Liver (tissue), 9 donors: ENCODE measurements around the gene AQP12A. TPM values are rescaled to one million over a fixed set of nuclear protein-coding genes. Genes with fewer than 3 reads are reported as not detected.

Source experiments
- DNase-seq: peaks from one replicate; pipeline ENCODE4 v3.0.0-alpha.2; 2017; ENCODE audit warnings: low spot score
- H3K27ac ChIP-seq, 2 donors: one replicate each; pipeline ENCODE4 v1.7.0; 2013; ENCODE audit warnings: inconsistent platforms in 2 of 2, low read length in 2 of 2, control low read depth in 1 of 2, low read depth in 1 of 2, mild to moderate bottlenecking in 1 of 2
- H3K27me3 ChIP-seq, 4 donors: one replicate each; pipeline versions ENCODE4 v1.6.1 to v1.7.0; 2013; ENCODE audit warnings: low read length in 3 of 4, inconsistent platforms in 1 of 4, mild to moderate bottlenecking in 1 of 4, moderate library complexity in 1 of 4; ENCODE audit not compliant: control insufficient read depth in 4 of 4, insufficient read depth in 4 of 4
- H3K36me3 ChIP-seq, 4 donors: one replicate each; pipeline versions ENCODE4 v1.6.1 to v1.7.0; 2013; ENCODE audit warnings: low read length in 3 of 4, mild to moderate bottlenecking in 3 of 4, low read depth in 1 of 4, moderate library complexity in 1 of 4; ENCODE audit not compliant: control insufficient read depth in 4 of 4, insufficient read depth in 3 of 4
- H3K4me1 ChIP-seq, 4 donors: one replicate each; pipeline versions ENCODE4 v1.6.1 to v1.7.0; 2013; ENCODE audit warnings: low read length in 3 of 4, mild to moderate bottlenecking in 3 of 4, moderate library complexity in 1 of 4; ENCODE audit not compliant: control insufficient read depth in 4 of 4, insufficient read depth in 4 of 4
- H3K4me3 ChIP-seq, 3 donors: one replicate each; pipeline versions ENCODE4 v1.6.1 to v1.7.0; 2013; ENCODE audit warnings: low read length in 3 of 3, control low read depth in 1 of 3, low read depth in 1 of 3, mild to moderate bottlenecking in 1 of 3
- H3K9ac ChIP-seq, 2 donors: one replicate each; pipeline ENCODE4 v1.7.0; 2013; ENCODE audit warnings: low read length in 2 of 2, mild to moderate bottlenecking in 2 of 2, moderate library complexity in 2 of 2, control low read depth in 1 of 2, low read depth in 1 of 2
- H3K9me3 ChIP-seq, 4 donors: one replicate each; pipeline versions ENCODE4 v1.6.1 to v1.7.0; 2013; ENCODE audit warnings: low read length in 3 of 4; ENCODE audit not compliant: control insufficient read depth in 4 of 4
- EGR1 ChIP-seq, 2 donors: IDR thresholded peaks; 2 replicates each; pipeline ENCODE4 v1.6.1; 2016 to 2018; ENCODE audit warnings: antibody characterized with exemption in 2 of 2, low read depth in 2 of 2
- FOXA1 ChIP-seq: IDR thresholded peaks from 2 replicates; pipeline ENCODE4 v1.6.1; 2016; ENCODE audit warnings: antibody characterized with exemption
- FOXA2 ChIP-seq: IDR thresholded peaks from 2 replicates; pipeline ENCODE4 v1.6.1; 2016; ENCODE audit warnings: antibody characterized with exemption
- GABPA ChIP-seq, 2 donors: IDR thresholded peaks in 1 of 2; conservative IDR thresholded peaks in 1 of 2; 2 replicates each; pipeline ENCODE4 v1.6.1; 2016; ENCODE audit warnings: antibody characterized with exemption in 2 of 2, mild to moderate bottlenecking in 1 of 2, moderate library complexity in 1 of 2
- HNF4A ChIP-seq, 2 donors: conservative IDR thresholded peaks; 2 replicates each; pipeline ENCODE4 v1.6.1; 2016; ENCODE audit warnings: antibody characterized with exemption in 2 of 2, mild to moderate bottlenecking in 2 of 2
- HNF4G ChIP-seq: IDR thresholded peaks from 2 replicates; pipeline ENCODE4 v1.6.1; 2016; ENCODE audit warnings: antibody characterized with exemption
- JUND ChIP-seq, 2 donors: IDR thresholded peaks; 2 replicates each; pipeline ENCODE4 v1.6.1; 2016; ENCODE audit warnings: antibody characterized with exemption in 2 of 2
- NR2F2 ChIP-seq: IDR thresholded peaks from 2 replicates; pipeline ENCODE4 v1.6.1; 2016; ENCODE audit warnings: antibody characterized with exemption
- RAD21 ChIP-seq, 2 donors: IDR thresholded peaks; 2 replicates each; pipeline ENCODE4 v1.6.1; 2016; ENCODE audit warnings: antibody characterized with exemption in 2 of 2, mild to moderate bottlenecking in 2 of 2
- RXRA ChIP-seq, 2 donors: IDR thresholded peaks; 2 replicates each; pipeline ENCODE4 v1.6.1; 2017 to 2018; ENCODE audit warnings: antibody characterized with exemption in 2 of 2, mild to moderate bottlenecking in 1 of 2
- SP1 ChIP-seq: IDR thresholded peaks from 2 replicates; pipeline ENCODE4 v1.6.1; 2018; ENCODE audit warnings: antibody characterized with exemption, mild to moderate bottlenecking
- TAF1 ChIP-seq: conservative IDR thresholded peaks from 2 replicates; pipeline ENCODE4 v1.6.1; 2016; ENCODE audit warnings: antibody characterized with exemption, mild to moderate bottlenecking
- YY1 ChIP-seq: IDR thresholded peaks from 2 replicates; pipeline ENCODE4 v1.6.1; 2016; ENCODE audit warnings: antibody characterized with exemption, mild to moderate bottlenecking
- WGBS: extraction: QIAGEN DNeasy Blood & Tissue Kit; methylation state at CpG from one replicate; pipeline ENCODE4 v1.1.7; 2013; 5-methylcytosine and 5-hydroxymethylcytosine counted together
- polyA plus RNA-seq, 2 donors: library from polyadenylated mRNA; stranded (reverse) in 1 of 2; unstranded in 1 of 2; fragments of 200-250 nt in 1 of 2; fragments of >200 nt in 1 of 2; fragmentation: Nextera tagmentation in 1 of 2; extraction: Ambion mirVana in 1 of 2; gene quantifications; one replicate each; pipeline versions ENCODE4 v1.2.1 to v1.2.3, GENCODE V29; 2013 to 2015
- total RNA-seq, 2 donors: library from RNA; depleted of rRNA; stranded (reverse); fragments of >200 nt; gene quantifications; one replicate each; pipeline ENCODE4 v1.2.3, GENCODE V29; 2014
- TF ChIP-seq, protein P1 (sequence below): IDR thresholded peaks from 2 replicates; pipeline ENCODE4 v1.6.1; 2016; ENCODE audit warnings: antibody characterized with exemption
- TF ChIP-seq, protein P2 (sequence below): fragments of 150-350 bp; IDR thresholded peaks from 2 replicates; pipeline ENCODE4 v1.5.1; 2017; ENCODE audit warnings: improper control_type of control experiment, low read depth, low read length; ENCODE audit not compliant: missing input control
- TF ChIP-seq, protein P3 (sequence below): IDR thresholded peaks from 2 replicates; pipeline ENCODE4 v1.6.1; 2016; ENCODE audit warnings: antibody characterized with exemption
- TF ChIP-seq, protein P4 (sequence below): IDR thresholded peaks from 2 replicates; pipeline ENCODE4 v1.6.1; 2016; ENCODE audit warnings: antibody characterized with exemption
- TF ChIP-seq, protein P5 (sequence below): IDR thresholded peaks from 2 replicates; pipeline ENCODE4 v1.6.1; 2016; ENCODE audit warnings: antibody characterized with exemption, mild to moderate bottlenecking
- donor health status: healthy.
- donor health status: healthy.
- donor health status: healthy.
- donor health status: healthy.
- donor health status: healthy.

Gene AQP12A
- total and polyA plus RNA-seq, 4 donors = not detected

DNA sequence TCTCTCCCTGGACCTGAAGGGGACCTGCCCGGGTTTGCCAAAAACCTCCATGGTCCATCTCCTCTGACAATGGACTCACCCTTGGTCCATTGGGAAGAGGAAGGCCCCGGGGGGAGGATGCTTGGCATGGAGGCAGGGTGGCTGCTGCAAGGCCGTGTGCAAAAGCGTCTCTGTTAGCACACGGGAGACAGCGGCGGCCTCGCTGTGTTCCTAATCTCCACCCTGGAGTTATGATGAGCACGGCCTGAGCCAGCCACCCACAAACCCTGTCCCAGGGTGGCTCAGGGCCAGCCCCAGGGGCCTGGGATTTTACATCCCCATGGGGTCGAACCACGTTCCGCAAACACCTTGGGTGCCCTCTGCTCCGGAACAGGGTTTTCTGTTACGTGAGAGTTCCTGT, 35.8 kb downstream of the AQP12A start (continued):
- TF ChIP-seq, protein P1, sequence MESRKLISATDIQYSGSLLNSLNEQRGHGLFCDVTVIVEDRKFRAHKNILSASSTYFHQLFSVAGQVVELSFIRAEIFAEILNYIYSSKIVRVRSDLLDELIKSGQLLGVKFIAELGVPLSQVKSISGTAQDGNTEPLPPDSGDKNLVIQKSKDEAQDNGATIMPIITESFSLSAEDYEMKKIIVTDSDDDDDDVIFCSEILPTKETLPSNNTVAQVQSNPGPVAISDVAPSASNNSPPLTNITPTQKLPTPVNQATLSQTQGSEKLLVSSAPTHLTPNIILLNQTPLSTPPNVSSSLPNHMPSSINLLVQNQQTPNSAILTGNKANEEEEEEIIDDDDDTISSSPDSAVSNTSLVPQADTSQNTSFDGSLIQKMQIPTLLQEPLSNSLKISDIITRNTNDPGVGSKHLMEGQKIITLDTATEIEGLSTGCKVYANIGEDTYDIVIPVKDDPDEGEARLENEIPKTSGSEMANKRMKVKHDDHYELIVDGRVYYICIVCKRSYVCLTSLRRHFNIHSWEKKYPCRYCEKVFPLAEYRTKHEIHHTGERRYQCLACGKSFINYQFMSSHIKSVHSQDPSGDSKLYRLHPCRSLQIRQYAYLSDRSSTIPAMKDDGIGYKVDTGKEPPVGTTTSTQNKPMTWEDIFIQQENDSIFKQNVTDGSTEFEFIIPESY = no peak
- TF ChIP-seq SP1 = no peak
- no peak for TF ChIP-seq HNF4G
- TF ChIP-seq EGR1 (IDR thresholded peaks at IDR 0.05; ENCODE audit: low read depth in 2 of 2) = no peak

DNA sequence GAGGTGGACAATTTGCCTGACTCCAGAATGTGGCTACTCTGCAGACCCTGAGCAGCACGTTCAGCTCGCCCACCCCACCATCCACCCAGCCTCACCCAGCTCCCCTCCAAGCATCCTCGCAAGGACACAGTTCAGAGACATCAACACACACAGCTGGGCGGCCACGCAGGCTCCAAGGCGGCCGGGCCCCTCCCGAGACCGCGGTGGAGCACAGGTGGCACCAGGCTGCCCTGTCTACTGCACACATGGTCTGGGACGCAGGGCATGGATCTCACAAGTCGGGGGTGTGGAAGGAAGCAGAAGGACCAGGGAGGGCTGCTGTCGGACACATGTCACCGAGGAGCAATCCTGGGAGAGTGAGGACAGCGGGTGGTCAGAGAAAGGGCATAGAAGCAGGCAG, 36.2 kb downstream of the AQP12A start:
- H3K4me1 ChIP-seq = no peaks in the 10 kb centered on the region
- H3K27me3 ChIP-seq = no peaks in the 10 kb centered on the region
- 87% methylated on average over 15 of the region's 15 CpGs for WGBS
- no peak overlapping the region for H3K9ac ChIP-seq
- H3K9me3 ChIP-seq = no peaks in the 10 kb centered on the region
- H3K36me3 ChIP-seq = no peaks in the 10 kb centered on the region
- TF ChIP-seq FOXA1 (no peak), RXRA (IDR thresholded peaks at IDR 0.05) (no peak), NR2F2 (no peak)
- TF ChIP-seq, protein P2, sequence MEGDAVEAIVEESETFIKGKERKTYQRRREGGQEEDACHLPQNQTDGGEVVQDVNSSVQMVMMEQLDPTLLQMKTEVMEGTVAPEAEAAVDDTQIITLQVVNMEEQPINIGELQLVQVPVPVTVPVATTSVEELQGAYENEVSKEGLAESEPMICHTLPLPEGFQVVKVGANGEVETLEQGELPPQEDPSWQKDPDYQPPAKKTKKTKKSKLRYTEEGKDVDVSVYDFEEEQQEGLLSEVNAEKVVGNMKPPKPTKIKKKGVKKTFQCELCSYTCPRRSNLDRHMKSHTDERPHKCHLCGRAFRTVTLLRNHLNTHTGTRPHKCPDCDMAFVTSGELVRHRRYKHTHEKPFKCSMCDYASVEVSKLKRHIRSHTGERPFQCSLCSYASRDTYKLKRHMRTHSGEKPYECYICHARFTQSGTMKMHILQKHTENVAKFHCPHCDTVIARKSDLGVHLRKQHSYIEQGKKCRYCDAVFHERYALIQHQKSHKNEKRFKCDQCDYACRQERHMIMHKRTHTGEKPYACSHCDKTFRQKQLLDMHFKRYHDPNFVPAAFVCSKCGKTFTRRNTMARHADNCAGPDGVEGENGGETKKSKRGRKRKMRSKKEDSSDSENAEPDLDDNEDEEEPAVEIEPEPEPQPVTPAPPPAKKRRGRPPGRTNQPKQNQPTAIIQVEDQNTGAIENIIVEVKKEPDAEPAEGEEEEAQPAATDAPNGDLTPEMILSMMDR = no peak
- no peak overlapping the region for H3K4me3 ChIP-seq
- DNase-seq = no peak
- H3K27ac ChIP-seq = no peak overlapping the region

DNA sequence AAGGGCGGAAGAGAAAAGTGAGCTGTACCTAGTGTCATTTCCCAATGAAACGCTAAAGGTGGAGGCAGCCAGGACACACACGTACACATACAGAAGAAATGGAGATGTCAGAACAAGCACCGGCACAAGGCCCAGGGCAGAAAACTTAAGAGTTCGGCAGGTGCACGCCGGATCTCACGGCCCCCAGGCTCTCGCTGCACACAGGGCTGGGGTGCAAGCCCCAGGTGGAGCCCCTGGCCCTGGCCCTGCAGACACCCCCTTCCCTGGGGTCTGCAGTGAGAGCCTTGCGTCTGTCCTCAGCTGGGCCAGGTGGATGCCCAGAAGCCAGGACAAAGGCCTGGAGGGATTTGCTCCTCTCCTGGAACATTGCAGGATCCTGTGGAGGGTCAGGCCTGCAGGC, 36.7 kb downstream of the AQP12A start:
- Histone ChIP-seq H3K4me1 (no peaks in the 10 kb centered on the region), H3K9ac (no peak overlapping the region), H3K36me3 (no peaks in the 10 kb centered on the region), H3K9me3 (no peaks in the 10 kb centered on the region), H3K27ac (no peak overlapping the region), H3K27me3 (no peaks in the 10 kb centered on the region), H3K4me3 (no peak overlapping the region)
- TF ChIP-seq FOXA1 = no peak
- TF ChIP-seq FOXA2 = no peak
- TF ChIP-seq HNF4A (conservative IDR thresholded peaks at IDR 0.05) = no peak
- TF ChIP-seq HNF4G = no peak
- TF ChIP-seq TAF1 = no peak
- no peak for TF ChIP-seq JUND (IDR thresholded peaks at IDR 0.05)
- no peak for TF ChIP-seq YY1
- TF ChIP-seq, protein P3, sequence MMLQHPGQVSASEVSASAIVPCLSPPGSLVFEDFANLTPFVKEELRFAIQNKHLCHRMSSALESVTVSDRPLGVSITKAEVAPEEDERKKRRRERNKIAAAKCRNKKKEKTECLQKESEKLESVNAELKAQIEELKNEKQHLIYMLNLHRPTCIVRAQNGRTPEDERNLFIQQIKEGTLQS = no peak
- no peak for TF ChIP-seq EGR1 (IDR thresholded peaks at IDR 0.05; ENCODE audit: low read depth in 2 of 2)
- TF ChIP-seq, protein P1 = no peak
- TF ChIP-seq RAD21 (IDR thresholded peaks at IDR 0.05) = no peak
- no peak for TF ChIP-seq NR2F2
- TF ChIP-seq, protein P4, sequence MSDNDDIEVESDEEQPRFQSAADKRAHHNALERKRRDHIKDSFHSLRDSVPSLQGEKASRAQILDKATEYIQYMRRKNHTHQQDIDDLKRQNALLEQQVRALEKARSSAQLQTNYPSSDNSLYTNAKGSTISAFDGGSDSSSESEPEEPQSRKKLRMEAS = no peak
- no peak for TF ChIP-seq GABPA (IDR thresholded peaks at IDR 0.05 in 1 of 2, conservative IDR thresholded peaks at IDR 0.05 in 1 of 2)
- no peak for TF ChIP-seq RXRA (IDR thresholded peaks at IDR 0.05)
- TF ChIP-seq, protein P2 = no peak
- TF ChIP-seq, protein P5, sequence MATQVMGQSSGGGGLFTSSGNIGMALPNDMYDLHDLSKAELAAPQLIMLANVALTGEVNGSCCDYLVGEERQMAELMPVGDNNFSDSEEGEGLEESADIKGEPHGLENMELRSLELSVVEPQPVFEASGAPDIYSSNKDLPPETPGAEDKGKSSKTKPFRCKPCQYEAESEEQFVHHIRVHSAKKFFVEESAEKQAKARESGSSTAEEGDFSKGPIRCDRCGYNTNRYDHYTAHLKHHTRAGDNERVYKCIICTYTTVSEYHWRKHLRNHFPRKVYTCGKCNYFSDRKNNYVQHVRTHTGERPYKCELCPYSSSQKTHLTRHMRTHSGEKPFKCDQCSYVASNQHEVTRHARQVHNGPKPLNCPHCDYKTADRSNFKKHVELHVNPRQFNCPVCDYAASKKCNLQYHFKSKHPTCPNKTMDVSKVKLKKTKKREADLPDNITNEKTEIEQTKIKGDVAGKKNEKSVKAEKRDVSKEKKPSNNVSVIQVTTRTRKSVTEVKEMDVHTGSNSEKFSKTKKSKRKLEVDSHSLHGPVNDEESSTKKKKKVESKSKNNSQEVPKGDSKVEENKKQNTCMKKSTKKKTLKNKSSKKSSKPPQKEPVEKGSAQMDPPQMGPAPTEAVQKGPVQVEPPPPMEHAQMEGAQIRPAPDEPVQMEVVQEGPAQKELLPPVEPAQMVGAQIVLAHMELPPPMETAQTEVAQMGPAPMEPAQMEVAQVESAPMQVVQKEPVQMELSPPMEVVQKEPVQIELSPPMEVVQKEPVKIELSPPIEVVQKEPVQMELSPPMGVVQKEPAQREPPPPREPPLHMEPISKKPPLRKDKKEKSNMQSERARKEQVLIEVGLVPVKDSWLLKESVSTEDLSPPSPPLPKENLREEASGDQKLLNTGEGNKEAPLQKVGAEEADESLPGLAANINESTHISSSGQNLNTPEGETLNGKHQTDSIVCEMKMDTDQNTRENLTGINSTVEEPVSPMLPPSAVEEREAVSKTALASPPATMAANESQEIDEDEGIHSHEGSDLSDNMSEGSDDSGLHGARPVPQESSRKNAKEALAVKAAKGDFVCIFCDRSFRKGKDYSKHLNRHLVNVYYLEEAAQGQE = no peak
- no peak for DNase-seq
- 95% methylated on average over 10 of the region's 10 CpGs for WGBS
